T-helper 9 cell (primary cell): ENCODE results near the gene SYT3.

Source experiments
- DNase-seq: peaks from one replicate; pipeline ENCODE4 v3.0.0-alpha.2; 2020
- total RNA-seq, 2 donors: gene quantifications; one replicate each; lab custom pipeline; 2026; lab: John Stamatoyannopoulos, UW

The SYT3 gene
- total RNA-seq = 0 reads per million in 2 donors

- DNase-seq = no peak
These were observed at the start of gene SYT3 for GRCh38 chr19:50639121-50640112. Gene SYT3 (minus strand): TSS chr19:50639881. CDS start chr19:50637411, 2,470 bp downstream.

DNA sequence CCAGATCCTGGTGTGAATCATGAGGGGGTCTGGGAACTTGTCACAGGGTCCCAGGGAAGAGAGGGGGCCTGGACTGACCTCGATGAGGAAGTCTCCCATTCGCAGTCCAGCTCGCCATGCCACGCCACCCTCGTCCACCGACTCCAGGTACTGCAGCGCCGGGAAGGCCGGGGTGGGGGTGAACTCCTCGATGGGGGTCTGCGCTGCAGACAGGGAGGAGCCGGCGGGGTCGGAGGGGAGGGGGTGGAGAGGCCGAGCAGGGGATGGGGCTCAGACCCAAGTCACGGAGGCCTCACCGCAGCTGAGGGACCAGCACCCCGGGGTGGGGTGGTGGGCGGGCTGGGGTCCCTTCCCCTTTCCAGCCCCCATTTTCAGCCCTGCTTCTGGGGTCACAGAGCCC is 49.1 kb upstream of the SYT3 start:
- DNase-seq = no peak

- DNase-seq = no peak
These were observed 46.8 kb upstream of the SYT3 start for GRCh38 chr19:50686310-50687032.

GRCh38 chr19:50679177-50680125 is 39.8 kb upstream of the SYT3 start:
- DNase-seq = peak; percentile 58

DNA sequence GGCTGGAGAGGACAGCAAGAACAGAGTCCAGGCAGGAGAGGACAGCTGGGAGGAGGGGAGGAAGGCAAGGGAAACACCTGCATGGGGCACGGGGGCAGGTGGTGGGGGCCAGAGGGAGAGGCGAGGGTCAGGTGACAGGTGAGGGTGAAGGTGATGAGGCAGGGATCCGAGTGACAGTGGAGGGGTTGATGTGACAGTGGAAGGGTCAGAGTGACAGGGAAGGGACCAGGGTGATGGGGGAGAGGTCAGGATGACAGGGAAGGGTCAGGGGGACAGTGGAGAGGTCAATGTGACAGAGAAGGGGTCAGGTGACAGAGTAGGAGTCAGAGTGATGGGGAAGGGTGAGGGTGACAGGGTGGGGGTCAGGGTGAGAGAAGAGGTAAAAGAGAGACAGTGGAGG is 38.6 kb upstream of the SYT3 start:
- no peak for DNase-seq

DNA sequence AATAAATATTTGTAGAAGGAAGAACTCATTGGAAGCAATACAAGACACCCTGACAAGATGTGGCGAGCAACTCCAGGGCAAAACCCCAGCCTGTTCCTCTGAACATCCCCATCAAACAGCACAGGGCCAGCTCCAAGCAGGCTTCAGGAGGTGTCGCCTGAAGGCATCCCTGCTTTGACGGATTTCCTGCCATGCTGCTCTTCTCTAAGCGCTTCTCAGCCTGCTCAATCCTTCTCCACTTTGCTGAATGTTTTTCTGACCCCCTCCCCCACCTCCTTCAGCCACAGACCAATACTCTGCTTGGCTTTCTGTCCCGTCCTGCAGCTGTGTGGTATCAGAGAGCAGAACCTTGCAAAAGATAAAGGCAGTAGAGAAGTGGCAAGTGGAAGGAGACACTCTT is 38.0 kb upstream of the SYT3 start:
- DNase-seq = no peak

GRCh38 chr19:50676625-50677197 is 37.0 kb upstream of the SYT3 start:
- no peak for DNase-seq

GRCh38 chr19:50673118-50673517 is 33.4 kb upstream of the SYT3 start:
- DNase-seq = no peak

- no peak for DNase-seq
These were observed 30.4 kb upstream of the SYT3 start for GRCh38 chr19:50670102-50670380.

- DNase-seq = peak; percentile 19
These were observed 29.8 kb upstream of the SYT3 start for GRCh38 chr19:50669302-50670101.

GRCh38 chr19:50668879-50669278 is 29.2 kb upstream of the SYT3 start:
- no peak for DNase-seq

DNA sequence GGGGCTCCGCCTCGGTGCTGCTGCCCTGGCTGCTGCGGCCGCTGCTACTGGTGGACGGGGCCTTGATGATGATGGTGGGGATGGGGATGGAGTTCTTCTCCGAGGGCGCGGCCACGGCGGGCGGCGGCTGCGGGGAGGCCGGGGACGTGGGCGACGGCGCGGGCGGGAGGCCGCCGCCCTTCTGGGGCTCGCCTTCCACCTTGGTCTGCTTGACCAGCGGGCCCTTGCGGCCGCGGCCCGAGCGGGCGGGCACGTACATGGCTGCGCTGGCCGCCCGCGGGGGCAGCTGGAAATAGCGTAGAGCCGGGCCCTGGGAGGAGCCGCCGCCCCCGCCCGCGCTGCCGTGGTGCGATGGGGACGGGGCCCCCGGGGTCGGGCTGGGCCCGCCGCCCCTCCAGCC is 28.7 kb upstream of the SYT3 start:
- no peak for DNase-seq

DNA sequence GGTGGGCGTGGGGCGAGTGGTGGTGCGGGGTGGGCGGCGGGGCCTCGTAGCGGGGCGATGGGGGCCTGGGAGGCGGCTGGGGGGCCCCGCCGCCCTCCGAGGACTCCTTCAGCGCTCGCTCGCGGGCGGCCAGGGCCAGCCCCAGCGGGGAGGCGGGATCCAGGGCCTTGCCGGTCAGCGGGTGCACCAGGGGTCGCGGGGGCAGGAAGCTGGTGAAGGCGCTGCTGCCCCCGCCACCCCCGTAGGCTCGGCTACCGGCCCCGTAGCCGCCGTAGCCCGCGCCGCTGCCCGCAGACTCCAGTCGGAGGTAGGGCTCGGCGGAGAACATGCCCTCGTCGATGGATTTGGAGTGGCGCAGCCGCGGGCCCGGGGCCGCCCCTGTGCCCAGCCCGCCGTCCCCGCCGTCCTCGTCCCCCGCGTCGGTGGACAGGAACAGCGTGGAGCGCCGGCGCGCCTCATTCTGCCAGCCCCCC is 28.1 kb upstream of the SYT3 start:
- no peak for DNase-seq

DNA sequence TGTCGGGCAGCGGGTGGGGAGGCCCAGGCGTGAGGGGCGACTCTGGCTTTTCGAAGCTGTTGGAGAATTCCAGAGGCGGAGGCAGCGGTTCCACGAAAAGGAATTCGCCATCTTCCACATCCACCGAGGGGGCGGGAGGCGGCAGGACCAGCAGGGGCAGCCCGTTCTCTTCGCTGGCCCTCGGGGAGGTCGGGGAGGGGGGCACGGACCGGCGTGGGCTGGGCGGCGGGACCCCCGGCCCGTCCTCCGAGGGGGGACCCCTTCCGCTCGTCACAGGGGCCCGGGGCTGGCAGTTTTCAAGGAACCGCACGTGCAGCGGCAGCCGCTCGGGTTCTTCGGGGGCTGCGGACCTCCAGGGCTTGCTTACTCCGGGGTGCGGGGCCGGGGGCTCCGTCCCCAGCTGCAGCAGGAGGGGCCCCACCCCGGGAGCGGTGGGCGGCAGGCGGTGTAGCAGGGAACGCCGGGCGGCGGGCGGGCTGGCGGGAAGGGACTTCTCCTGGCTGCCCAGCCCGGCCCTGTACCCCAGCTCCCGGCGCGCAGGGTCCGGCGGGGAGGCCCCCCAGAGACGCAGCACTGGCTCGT is 27.6 kb upstream of the SYT3 start:
- no peak for DNase-seq

- DNase-seq = no peak
These were observed 26.9 kb upstream of the SYT3 start for GRCh38 chr19:50666346-50667176.

DNA sequence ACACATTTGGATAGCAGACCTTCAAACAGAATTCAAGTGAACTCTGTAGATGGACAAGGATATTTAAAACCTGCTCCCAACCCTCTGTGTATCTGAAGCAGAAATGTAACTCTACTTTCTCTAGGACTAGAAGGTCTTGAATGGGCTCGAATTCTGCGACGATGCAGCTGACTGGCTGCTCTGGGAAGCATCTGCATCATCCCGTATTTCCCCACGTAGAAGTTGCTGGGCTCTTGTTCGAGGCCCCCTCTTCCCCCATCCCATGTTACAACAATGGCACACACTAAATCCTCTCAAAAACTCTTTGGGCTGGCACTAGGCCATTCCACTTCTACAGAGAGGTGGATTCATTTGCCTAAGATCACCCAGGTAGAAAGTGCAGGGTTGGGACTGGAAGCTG is 24.5 kb upstream of the SYT3 start:
- no peak for DNase-seq

- DNase-seq = no peak
These were observed 23.8 kb upstream of the SYT3 start for GRCh38 chr19:50663482-50663790.

- no peak for DNase-seq
These were observed 23.2 kb upstream of the SYT3 start for GRCh38 chr19:50662651-50663481.
